ENCODE measurements around the gene PPIL4. TPM values are rescaled to one million over a fixed set of nuclear protein-coding genes. Genes with fewer than 3 reads are reported as not detected.

PPIL4 gene
- total and polyA plus RNA-seq, 2 of the 13 experiments (the other 11 are each of a cell fraction or from before 2014, with no cell fraction given), result 5.5 to 46.0 TPM

- TF ChIP-seq, protein P1, sequence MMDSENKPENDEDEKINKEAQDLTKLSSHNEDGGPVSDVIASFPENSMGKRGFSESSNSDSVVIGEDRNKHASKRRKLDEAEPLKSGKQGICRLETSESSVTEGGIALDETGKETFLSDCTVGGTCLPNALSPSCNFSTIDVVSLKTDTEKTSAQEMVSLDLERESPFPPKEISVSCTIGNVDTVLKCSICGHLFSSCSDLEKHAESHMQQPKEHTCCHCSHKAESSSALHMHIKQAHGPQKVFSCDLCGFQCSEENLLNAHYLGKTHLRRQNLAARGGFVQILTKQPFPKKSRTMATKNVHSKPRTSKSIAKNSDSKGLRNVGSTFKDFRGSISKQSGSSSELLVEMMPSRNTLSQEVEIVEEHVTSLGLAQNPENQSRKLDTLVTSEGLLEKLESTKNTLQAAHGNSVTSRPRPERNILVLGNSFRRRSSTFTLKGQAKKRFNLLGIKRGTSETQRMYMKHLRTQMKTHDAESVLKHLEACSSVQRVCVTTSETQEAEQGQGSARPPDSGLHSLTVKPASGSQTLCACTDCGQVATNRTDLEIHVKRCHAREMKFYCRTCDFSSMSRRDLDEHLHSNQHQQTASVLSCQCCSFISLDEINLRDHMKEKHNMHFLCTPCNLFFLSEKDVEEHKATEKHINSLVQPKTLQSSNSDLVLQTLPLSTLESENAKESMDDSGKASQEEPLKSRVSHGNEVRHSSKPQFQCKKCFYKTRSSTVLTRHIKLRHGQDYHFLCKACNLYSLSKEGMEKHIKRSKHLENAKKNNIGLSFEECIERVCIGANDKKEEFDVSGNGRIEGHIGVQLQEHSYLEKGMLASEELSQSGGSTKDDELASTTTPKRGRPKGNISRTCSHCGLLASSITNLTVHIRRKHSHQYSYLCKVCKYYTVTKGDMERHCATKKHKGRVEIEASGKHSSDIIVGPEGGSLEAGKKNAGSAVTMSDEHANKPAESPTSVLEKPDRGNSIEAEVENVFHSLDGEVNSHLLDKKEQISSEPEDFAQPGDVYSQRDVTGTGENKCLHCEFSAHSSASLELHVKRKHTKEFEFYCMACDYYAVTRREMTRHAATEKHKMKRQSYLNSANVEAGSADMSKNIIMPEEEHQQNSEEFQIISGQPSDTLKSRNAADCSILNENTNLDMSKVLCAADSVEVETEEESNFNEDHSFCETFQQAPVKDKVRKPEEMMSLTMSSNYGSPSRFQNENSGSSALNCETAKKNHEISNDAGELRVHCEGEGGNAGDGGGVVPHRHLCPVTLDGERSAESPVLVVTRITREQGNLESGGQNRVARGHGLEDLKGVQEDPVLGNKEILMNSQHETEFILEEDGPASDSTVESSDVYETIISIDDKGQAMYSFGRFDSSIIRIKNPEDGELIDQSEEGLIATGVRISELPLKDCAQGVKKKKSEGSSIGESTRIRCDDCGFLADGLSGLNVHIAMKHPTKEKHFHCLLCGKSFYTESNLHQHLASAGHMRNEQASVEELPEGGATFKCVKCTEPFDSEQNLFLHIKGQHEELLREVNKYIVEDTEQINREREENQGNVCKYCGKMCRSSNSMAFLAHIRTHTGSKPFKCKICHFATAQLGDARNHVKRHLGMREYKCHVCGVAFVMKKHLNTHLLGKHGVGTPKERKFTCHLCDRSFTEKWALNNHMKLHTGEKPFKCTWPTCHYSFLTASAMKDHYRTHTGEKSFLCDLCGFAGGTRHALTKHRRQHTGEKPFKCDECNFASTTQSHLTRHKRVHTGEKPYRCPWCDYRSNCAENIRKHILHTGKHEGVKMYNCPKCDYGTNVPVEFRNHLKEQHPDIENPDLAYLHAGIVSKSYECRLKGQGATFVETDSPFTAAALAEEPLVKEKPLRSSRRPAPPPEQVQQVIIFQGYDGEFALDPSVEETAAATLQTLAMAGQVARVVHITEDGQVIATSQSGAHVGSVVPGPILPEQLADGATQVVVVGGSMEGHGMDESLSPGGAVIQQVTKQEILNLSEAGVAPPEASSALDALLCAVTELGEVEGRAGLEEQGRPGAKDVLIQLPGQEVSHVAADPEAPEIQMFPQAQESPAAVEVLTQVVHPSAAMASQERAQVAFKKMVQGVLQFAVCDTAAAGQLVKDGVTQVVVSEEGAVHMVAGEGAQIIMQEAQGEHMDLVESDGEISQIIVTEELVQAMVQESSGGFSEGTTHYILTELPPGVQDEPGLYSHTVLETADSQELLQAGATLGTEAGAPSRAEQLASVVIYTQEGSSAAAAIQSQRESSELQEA (CRISPR knock-in tag; IDR thresholded peaks at IDR 0.05; ENCODE audit: not compliant biosample characterization), result no peak
- TF ChIP-seq MIER3 (CRISPR knock-in tag; IDR thresholded peaks at IDR 0.05; ENCODE audit: borderline replicate concordance), result peak; percentile 60; the same call in 1 of the 2 replicates
- TF ChIP-seq KDM2A (CRISPR knock-in tag; IDR thresholded peaks at IDR 0.05; ENCODE audit: borderline replicate concordance, low read depth), result peak; percentile 78; the same call in 1 of the 2 replicates
- TF ChIP-seq, protein P2, sequence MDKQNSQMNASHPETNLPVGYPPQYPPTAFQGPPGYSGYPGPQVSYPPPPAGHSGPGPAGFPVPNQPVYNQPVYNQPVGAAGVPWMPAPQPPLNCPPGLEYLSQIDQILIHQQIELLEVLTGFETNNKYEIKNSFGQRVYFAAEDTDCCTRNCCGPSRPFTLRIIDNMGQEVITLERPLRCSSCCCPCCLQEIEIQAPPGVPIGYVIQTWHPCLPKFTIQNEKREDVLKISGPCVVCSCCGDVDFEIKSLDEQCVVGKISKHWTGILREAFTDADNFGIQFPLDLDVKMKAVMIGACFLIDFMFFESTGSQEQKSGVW (CRISPR knock-in tag; IDR thresholded peaks at IDR 0.05; ENCODE audit: borderline replicate concordance), result no peak
- peak; percentile 34; the same call in 1 of the 2 replicates for TF ChIP-seq TARDBP (CRISPR knock-in tag; IDR thresholded peaks at IDR 0.05)
- no peak for TF ChIP-seq ZNF335 (CRISPR knock-in tag; IDR thresholded peaks at IDR 0.05)
- no peak for TF ChIP-seq NBN (conservative IDR thresholded peaks at IDR 0.05)
- TF ChIP-seq CHD4 (IDR thresholded peaks at IDR 0.05; ENCODE audit: borderline replicate concordance, low read length), result no peak; the same call in 1 of the 2 replicates
- no peak for TF ChIP-seq RFX1 (IDR thresholded peaks at IDR 0.05)
- peak; percentile 70 for TF ChIP-seq RAD21 (CRISPR knock-in tag; IDR thresholded peaks at IDR 0.05)
- no peak for TF ChIP-seq PLRG1 (conservative IDR thresholded peaks at IDR 0.05)
- TF ChIP-seq, protein P3, sequence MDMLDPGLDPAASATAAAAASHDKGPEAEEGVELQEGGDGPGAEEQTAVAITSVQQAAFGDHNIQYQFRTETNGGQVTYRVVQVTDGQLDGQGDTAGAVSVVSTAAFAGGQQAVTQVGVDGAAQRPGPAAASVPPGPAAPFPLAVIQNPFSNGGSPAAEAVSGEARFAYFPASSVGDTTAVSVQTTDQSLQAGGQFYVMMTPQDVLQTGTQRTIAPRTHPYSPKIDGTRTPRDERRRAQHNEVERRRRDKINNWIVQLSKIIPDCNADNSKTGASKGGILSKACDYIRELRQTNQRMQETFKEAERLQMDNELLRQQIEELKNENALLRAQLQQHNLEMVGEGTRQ (IDR thresholded peaks at IDR 0.05; ENCODE audit: low read depth, low read length), result no peak
- TF ChIP-seq, protein P3 (CRISPR knock-in tag; IDR thresholded peaks at IDR 0.05; ENCODE audit: borderline replicate concordance), result no peak
- TF ChIP-seq ZBED4 (CRISPR knock-in tag; IDR thresholded peaks at IDR 0.05; ENCODE audit: borderline replicate concordance), result no peak
Measured at GRCh38 chr6:149565527-149566409, 19.9 kb upstream of the PPIL4 start, which contains the start of gene GINM1 (continued).
